Spinal cord (tissue), 4 donors: Measurements from ENCODE around the gene ZNF236. TPM values are rescaled to one million over a fixed set of nuclear protein-coding genes. Genes with fewer than 3 reads are reported as not detected.

ENCODE experiments used
- polyA plus RNA-seq, 2 donors: library from polyadenylated mRNA; unstranded; fragments of 120-200 nt; gene quantifications; one replicate each; pipeline ENCODE4 v1.2.1, GENCODE V29; 2013; ENCODE audit not compliant: insufficient read length in 2 of 2
- small RNA-seq: library from RNA; depleted of rRNA; stranded (forward); fragments of <200 nt; gene quantifications from one replicate; pipeline ENCODE3, GENCODE V24; 2014; ENCODE audit warnings: low replicate concordance
- total RNA-seq, 2 donors: library from RNA; depleted of rRNA in 1 of 2; stranded (reverse); fragments of 120-200 nt in 1 of 2; fragments of >200 nt in 1 of 2; gene quantifications; one replicate each; pipeline versions ENCODE4 v1.2.3 to v1.2.4, GENCODE V29; 2013 to 2014

ZNF236 gene
- total and polyA plus RNA-seq, 4 donors = 7.6 to 23.0 (median 13.6) TPM

Small RNAs within 50 kb of the gene (small RNA-seq; reads per million reads assigned to genes)
- gene RF00017 (not detected), gene RNU6-346P (not detected)
